ENCODE data around the gene TERC. TPM values are rescaled to one million over a fixed set of nuclear protein-coding genes. Genes with fewer than 3 reads are reported as not detected.

Gene TERC
- 10 to 100 TPM in 5 of 6 experiments, 1 to 10 TPM in 1; 9.7 to 24.5 (median 13.3) TPM for total RNA-seq (2021; fragmentation: NEBNext Ultra II Directional; extraction: Animal tissue kit (Norgen Biotek cat#: 25700))
- long read RNA-seq: 0 reads

DNA sequence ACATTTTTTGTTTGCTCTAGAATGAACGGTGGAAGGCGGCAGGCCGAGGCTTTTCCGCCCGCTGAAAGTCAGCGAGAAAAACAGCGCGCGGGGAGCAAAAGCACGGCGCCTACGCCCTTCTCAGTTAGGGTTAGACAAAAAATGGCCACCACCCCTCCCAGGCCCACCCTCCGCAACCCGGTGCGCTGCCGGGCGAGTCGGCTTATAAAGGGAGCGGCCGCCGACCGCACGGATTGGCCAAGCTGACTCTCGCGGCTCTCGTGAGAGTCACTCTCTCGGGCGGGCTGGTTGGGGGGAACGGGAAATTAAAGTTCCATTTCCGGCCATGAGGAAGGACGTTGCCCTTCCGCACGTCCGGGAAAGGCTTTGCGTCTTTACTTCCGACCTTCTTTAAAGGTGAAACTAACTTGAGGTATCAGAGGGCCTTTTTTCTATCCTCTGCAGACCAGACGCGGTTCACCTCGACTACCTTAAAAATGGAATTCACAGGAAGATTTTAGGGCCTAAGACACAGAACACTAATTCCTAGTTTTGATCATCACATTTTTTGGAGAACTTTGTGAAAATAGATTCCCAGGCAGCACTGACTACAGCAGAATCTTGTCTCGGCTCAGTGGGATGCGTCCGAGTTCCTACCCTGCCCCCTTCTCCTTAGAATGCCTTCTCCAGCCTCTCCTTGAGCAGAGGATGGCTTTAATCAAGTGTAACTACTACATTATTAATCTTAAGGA is at the start of gene TERC:
TERC (minus strand) TSS at position 179 of the 731 bp plus-strand sequence.
- H3K4me1 Mint-ChIP-seq (ENCODE audit: low read depth): peaks cover 40% of the 10 kb centered on the region
- DNase-seq: peak; percentile 90
- peak within 1 kb of the TSS; percentile 96 for H3K4me3 Mint-ChIP-seq
- H3K36me3 Mint-ChIP-seq (ENCODE audit: low read depth): peaks cover 15% of the 10 kb centered on the region
- H3K27me3 Mint-ChIP-seq (ENCODE audit: insufficient read depth): no peaks in the 10 kb centered on the region; the same call in 1 of the 2 replicates
- peak within 1 kb of the TSS; percentile 87 for H3K27ac Mint-ChIP-seq
- peaks cover 18% of the 10 kb centered on the region for H3K9me3 Mint-ChIP-seq
- TF ChIP-seq, protein P1, sequence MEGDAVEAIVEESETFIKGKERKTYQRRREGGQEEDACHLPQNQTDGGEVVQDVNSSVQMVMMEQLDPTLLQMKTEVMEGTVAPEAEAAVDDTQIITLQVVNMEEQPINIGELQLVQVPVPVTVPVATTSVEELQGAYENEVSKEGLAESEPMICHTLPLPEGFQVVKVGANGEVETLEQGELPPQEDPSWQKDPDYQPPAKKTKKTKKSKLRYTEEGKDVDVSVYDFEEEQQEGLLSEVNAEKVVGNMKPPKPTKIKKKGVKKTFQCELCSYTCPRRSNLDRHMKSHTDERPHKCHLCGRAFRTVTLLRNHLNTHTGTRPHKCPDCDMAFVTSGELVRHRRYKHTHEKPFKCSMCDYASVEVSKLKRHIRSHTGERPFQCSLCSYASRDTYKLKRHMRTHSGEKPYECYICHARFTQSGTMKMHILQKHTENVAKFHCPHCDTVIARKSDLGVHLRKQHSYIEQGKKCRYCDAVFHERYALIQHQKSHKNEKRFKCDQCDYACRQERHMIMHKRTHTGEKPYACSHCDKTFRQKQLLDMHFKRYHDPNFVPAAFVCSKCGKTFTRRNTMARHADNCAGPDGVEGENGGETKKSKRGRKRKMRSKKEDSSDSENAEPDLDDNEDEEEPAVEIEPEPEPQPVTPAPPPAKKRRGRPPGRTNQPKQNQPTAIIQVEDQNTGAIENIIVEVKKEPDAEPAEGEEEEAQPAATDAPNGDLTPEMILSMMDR (IDR thresholded peaks at IDR 0.05): no peak

DNA sequence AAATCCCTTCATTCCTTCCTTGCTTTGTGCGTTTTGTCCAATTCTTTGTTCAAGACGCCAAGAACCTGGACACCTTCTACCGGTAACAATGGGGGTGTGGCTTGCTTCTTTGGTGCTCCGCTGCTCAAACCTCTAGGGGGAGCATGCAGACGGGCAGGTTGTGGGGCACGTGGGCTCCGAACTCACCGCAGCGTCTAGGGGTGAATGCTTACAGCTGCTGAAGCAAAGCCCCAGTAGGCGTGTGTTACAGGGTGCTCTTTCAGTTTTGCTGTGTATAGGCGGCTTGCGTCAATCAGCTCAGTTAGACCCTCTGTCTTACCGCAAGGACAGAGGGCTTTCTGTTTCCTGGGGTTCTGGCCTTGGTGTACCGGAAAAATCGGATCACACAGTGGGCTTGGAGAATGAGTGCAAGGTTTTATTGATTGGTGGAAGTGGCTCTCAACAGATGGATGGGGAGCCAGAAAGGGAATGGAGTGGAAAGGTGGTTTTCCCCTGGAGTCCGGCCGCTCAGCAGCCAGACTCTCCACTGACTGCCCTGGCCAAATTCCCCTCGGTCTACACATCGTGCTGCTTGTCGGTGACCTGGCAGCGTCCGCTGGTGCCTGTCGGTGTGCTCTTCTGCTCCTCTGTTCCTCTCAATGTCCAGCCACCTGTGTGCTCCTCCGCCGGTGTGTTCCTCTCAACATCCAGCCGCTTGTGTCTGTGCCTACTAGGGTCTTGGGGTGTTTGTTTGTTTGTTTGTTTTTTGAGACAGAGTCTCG is 49.1 kb upstream of the TERC start:
- H3K4me3 Mint-ChIP-seq: peak overlapping the region; percentile 87; the same call in 1 of the 2 replicates
- peaks cover 2% of the 10 kb centered on the region; the same call in 1 of the 2 replicates for H3K27me3 Mint-ChIP-seq (ENCODE audit: insufficient read depth)
- no peak for DNase-seq
- peaks cover 13% of the 10 kb centered on the region for H3K36me3 Mint-ChIP-seq (ENCODE audit: low read depth)
- H3K9me3 Mint-ChIP-seq: peaks cover 15% of the 10 kb centered on the region
- peaks cover 42% of the 10 kb centered on the region for H3K4me1 Mint-ChIP-seq (ENCODE audit: low read depth)
- TF ChIP-seq, protein P1 (IDR thresholded peaks at IDR 0.05): no peak; the same call in 1 of the 2 replicates
- H3K27ac Mint-ChIP-seq: peak overlapping the region; percentile 82; the same call in 1 of the 2 replicates

DNA sequence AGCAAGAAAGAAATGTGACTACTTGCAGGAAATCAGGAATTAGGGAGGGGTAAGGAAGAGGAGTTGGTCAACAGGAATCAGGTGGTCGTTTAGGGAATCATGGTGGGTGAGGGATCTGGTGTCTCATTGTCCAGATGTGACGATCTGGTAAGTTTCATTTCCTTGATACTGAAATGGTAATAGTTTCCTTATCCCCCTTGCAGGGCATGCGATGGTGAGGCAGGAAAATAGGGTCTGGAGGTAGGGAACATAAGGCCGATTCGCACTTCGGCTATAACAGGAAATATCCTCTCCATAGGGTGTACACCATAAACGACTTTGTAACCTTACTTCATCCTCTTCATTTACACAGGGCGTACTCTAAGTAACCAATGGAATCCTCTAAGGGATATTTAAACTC is 48.4 kb upstream of the TERC start:
- Mint-ChIP-seq H3K9me3 (peaks cover 15% of the 10 kb centered on the region), H3K36me3 (ENCODE audit: low read depth) (peaks cover 13% of the 10 kb centered on the region), H3K4me3 (peak overlapping the region; percentile 87), H3K4me1 (ENCODE audit: low read depth) (peaks cover 35% of the 10 kb centered on the region), H3K27me3 (ENCODE audit: insufficient read depth) (peaks cover 2% of the 10 kb centered on the region; the same call in 1 of the 2 replicates), H3K27ac (peak overlapping the region; percentile 82)
- no peak for DNase-seq
- TF ChIP-seq, protein P1 (IDR thresholded peaks at IDR 0.05): no peak

DNA sequence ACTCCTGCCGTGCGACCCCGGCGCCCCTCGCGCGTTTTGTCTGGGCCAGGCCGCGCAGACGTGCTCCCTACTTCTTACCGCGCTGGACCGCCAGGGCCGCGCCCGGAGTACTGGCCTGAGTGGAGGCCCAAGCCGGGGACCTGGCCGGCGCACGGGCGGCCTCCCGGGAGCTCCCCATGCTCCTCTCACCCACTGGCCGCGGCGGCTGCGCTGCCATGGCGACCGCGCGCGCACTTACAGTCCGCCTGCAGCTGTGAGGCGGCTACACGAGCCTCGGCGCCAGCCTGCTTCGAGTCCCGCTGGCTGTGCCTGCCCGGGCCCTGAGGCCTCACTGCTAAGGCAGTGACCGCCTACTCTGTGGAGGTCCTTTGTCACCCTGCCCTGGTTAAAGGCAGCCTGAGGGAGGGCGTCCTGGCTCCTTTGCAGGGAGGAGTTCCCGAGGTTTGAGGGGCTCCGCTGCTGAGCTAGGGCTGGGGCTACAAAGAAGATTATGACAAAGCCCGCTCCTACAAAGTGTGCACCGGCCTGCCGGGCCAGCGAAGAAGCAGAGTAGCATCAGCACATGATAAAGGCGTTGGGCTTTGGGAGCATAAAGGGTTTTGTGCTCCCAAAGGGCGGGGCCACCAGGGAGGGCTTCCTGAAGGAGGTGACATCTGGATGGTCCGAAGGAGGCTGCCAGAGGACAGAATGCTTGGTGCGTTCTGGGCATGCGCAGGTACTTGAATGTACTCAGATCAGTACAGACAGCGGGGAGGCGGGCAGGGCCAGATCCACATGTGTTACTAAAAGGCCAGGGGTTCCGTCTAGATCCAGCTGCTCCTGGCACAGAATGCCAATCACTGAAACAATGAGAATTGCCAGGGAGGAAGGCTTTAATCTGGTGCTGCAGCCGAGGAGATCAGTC is 47.7 kb upstream of the TERC start, which contains the start of the genes LRRC34 and LRRIQ4:
LRRC34 (minus strand) TSS at position 573 of the 904 bp plus-strand sequence; CDS start at position 217, 356 bp downstream.
LRRIQ4 (plus strand) TSS at position 539 of the 904 bp plus-strand sequence. CDS start 9,052 bp downstream, outside the sequence.
- H3K4me1 Mint-ChIP-seq (ENCODE audit: low read depth): peaks cover 30% of the 10 kb centered on the region
- peaks cover 13% of the 10 kb centered on the region for H3K36me3 Mint-ChIP-seq (ENCODE audit: low read depth)
- peaks cover 15% of the 10 kb centered on the region for H3K9me3 Mint-ChIP-seq
- H3K27ac Mint-ChIP-seq: peak within 1 kb of the TSS; percentile 82
- DNase-seq: peak; percentile 54
- H3K27me3 Mint-ChIP-seq (ENCODE audit: insufficient read depth): peaks cover 2% of the 10 kb centered on the region; the same call in 1 of the 2 replicates
- H3K4me3 Mint-ChIP-seq: peak within 1 kb of the TSS; percentile 87
- TF ChIP-seq, protein P1 (IDR thresholded peaks at IDR 0.05): no peak

Measured in HFFc6 (cell line).